ENCODE measurements around the gene SERPINA5. TPM values are rescaled to one million over a fixed set of nuclear protein-coding genes. Genes with fewer than 3 reads are reported as not detected.

SERPINA5 gene
- total RNA-seq, 4 donors from 2014 or later = 6.5 to 28.0 (median 10.2) TPM

- no peak overlapping the region for H3K27ac ChIP-seq
- H3K4me3 ChIP-seq = no peak overlapping the region
- H3K9me3 ChIP-seq = no peaks in the 10 kb centered on the region
- no peak for DNase-seq (ENCODE audit: low spot score in 2 of 2)
- H3K4me1 ChIP-seq = no peaks in the 10 kb centered on the region
- no peaks in the 10 kb centered on the region for H3K36me3 ChIP-seq
- TF ChIP-seq POLR2A (IDR thresholded peaks at IDR 0.05) (no peak), CTCF (IDR thresholded peaks at IDR 0.05) (no peak), EP300 (IDR thresholded peaks at IDR 0.05) (no peak)
- no peaks in the 10 kb centered on the region for H3K27me3 ChIP-seq
Measured at GRCh38 chr14:94564381-94564780, 16.8 kb upstream of the SERPINA5 start.

- Histone ChIP-seq H3K9me3 (no peaks in the 10 kb centered on the region), H3K4me1 (peaks cover 0 to 18% (median 10%) of the 10 kb centered on the region in 4 donors), H3K36me3 (no peaks in the 10 kb centered on the region), H3K27ac (no peak overlapping the region), H3K4me3 (no peak overlapping the region), H3K27me3 (no peaks in the 10 kb centered on the region)
- TF ChIP-seq EP300 (IDR thresholded peaks at IDR 0.05) (no peak), POLR2A (IDR thresholded peaks at IDR 0.05) (no peak), CTCF (IDR thresholded peaks at IDR 0.05) (no peak)
- WGBS, 2 donors = 90 to 92% methylated on average over 9 of the region's 9 CpGs
- no peak for DNase-seq (ENCODE audit: low spot score in 2 of 2)
Measured at GRCh38 chr14:94568186-94568585, 13.0 kb upstream of the SERPINA5 start.

- H3K27ac ChIP-seq = no peak overlapping the region
- 83 to 84% methylated on average over 20 of the region's 20 CpGs for WGBS, 2 donors
- no peak overlapping the region for H3K4me3 ChIP-seq
- H3K36me3 ChIP-seq = no peaks in the 10 kb centered on the region
- peaks cover 0 to 18% (median 10%) of the 10 kb centered on the region in 4 donors for H3K4me1 ChIP-seq
- H3K9me3 ChIP-seq = no peaks in the 10 kb centered on the region
- DNase-seq (ENCODE audit: low spot score in 2 of 2) = no peak
- no peak for TF ChIP-seq EP300 (IDR thresholded peaks at IDR 0.05)
- no peak for TF ChIP-seq CTCF (IDR thresholded peaks at IDR 0.05)
- TF ChIP-seq POLR2A (IDR thresholded peaks at IDR 0.05) = no peak
- H3K27me3 ChIP-seq = no peaks in the 10 kb centered on the region
Measured at GRCh38 chr14:94569381-94570001, 11.7 kb upstream of the SERPINA5 start.

DNA sequence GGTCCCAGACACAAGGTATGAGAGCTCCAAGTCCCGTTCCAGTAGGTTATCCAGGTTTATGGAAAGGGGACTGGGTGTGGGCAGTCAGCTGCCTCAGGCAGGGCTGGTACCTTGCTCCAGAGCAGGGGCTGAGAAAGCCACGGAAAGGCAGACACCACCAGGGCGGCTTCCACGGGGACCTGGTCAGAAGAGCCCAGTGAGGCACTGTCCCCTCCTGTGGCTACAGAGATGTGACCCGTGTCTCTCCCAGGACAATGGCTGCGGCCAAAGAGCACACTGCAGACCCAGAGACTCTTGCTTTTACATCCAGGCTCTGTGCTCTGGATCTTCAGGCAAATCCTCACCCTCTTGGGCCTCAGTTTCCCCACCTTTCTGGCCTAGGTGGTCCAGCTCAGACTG lies 11.2 kb upstream of the SERPINA5 start:
- no peaks in the 10 kb centered on the region for H3K9me3 ChIP-seq
- 86 to 92% methylated on average over 1 to 5 of the region's 6 CpGs for WGBS, 2 donors
- H3K4me3 ChIP-seq = no peak overlapping the region
- H3K27ac ChIP-seq = no peak overlapping the region
- no peaks in the 10 kb centered on the region for H3K27me3 ChIP-seq
- TF ChIP-seq POLR2A (IDR thresholded peaks at IDR 0.05) (no peak), EP300 (IDR thresholded peaks at IDR 0.05) (no peak), CTCF (IDR thresholded peaks at IDR 0.05) (no peak)
- no peak for DNase-seq (ENCODE audit: low spot score in 2 of 2)
- no peaks in the 10 kb centered on the region for H3K36me3 ChIP-seq
- H3K4me1 ChIP-seq = peaks cover 0 to 18% (median 10%) of the 10 kb centered on the region in 4 donors

DNA sequence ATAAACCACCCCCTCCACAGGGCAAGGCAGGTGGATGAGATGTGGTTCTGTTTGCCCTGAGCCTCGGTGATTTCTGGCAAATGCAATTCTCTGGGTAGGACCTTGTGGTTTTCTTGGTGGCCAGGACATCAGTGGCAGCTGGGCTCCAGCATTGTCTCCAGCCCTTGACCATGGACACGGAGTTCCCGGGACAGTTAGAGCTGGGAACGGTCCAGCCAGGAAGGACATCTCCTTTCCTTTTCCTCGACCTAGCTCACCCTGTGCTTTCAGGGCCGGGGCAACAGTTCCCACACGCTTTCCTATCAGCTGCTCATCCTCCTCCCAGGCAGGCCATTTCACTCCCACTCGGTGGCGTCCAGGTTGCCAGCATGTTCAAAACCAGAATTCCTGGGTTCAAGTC lies 10.8 kb upstream of the SERPINA5 start:
- Histone ChIP-seq H3K4me3 (no peak overlapping the region), H3K36me3 (no peaks in the 10 kb centered on the region), H3K27me3 (no peaks in the 10 kb centered on the region), H3K9me3 (no peaks in the 10 kb centered on the region), H3K27ac (no peak overlapping the region), H3K4me1 (peaks cover 0 to 18% (median 10%) of the 10 kb centered on the region in 4 donors)
- TF ChIP-seq POLR2A (IDR thresholded peaks at IDR 0.05) = no peak
- TF ChIP-seq CTCF (IDR thresholded peaks at IDR 0.05) = no peak
- no peak for TF ChIP-seq EP300 (IDR thresholded peaks at IDR 0.05)
- WGBS, 2 donors = 76 to 81% methylated on average over 9 of the region's 9 CpGs
- no peak for DNase-seq (ENCODE audit: low spot score in 2 of 2)
